Loucy (cell line): ENCODE results near the gene GPR137.

Source experiments
- H2AFZ ChIP-seq: fragments of 200-600 bp; sonication (generic); 2 replicates; pipeline ENCODE4 v1.6.0; 2016; ENCODE audit warnings: antibody characterized with exemption, mild to moderate bottlenecking, low read length, moderate library complexity
- H3F3A ChIP-seq: fragments of 200-600 bp; 2 replicates; pipeline ENCODE4 v1.6.0; 2016; ENCODE audit warnings: antibody characterized with exemption, low read depth, mild to moderate bottlenecking
- H3K27me3 ChIP-seq: fragments of 200-600 bp; sonication (generic); 2 replicates; pipeline ENCODE4 v1.6.1; 2014; ENCODE audit warnings: low read length, mild to moderate bottlenecking; ENCODE audit not compliant: insufficient read depth, poor library complexity, severe bottlenecking
- H3K36me3 ChIP-seq: fragments of 200-600 bp; sonication (generic); 2 replicates; pipeline ENCODE4 v1.6.1; 2016; ENCODE audit warnings: low read length; ENCODE audit not compliant: insufficient read depth
- H3K4me1 ChIP-seq: fragments of 200-600 bp; sonication (generic); 2 replicates; pipeline ENCODE4 v1.5.1; 2014; ENCODE audit warnings: low read length, mild to moderate bottlenecking; ENCODE audit not compliant: insufficient read depth, poor library complexity, severe bottlenecking
- H3K4me2 ChIP-seq: fragments of 200-600 bp; sonication (generic); 2 replicates; pipeline ENCODE4 v1.6.0; 2014; ENCODE audit warnings: antibody characterized with exemption, low read length, low read depth, mild to moderate bottlenecking; ENCODE audit not compliant: poor library complexity, severe bottlenecking
- H3K4me3 ChIP-seq: fragments of 200-600 bp; sonication (generic); 2 replicates; pipeline ENCODE4 v1.5.1; 2014; ENCODE audit warnings: low read length, mild to moderate bottlenecking, mixed read lengths; ENCODE audit not compliant: poor library complexity, severe bottlenecking
- H3K79me2 ChIP-seq: fragments of 200-600 bp; sonication (generic); 2 replicates; pipeline ENCODE4 v1.6.1; 2014; ENCODE audit warnings: low read length; ENCODE audit not compliant: insufficient read depth
- H3K9ac ChIP-seq: fragments of 200-600 bp; sonication (generic); 2 replicates; pipeline ENCODE4 v1.6.0; 2014; ENCODE audit warnings: mild to moderate bottlenecking, low read depth, low read length, moderate library complexity; ENCODE audit not compliant: poor library complexity, severe bottlenecking
- H3K9me2 ChIP-seq: fragments of 200-600 bp; sonication (generic); replicated peaks from 2 replicates; pipeline ENCODE4 v1.6.1; 2016; ENCODE audit warnings: low read depth, low read length, mixed read lengths
- H3K9me3 ChIP-seq: fragments of 200-600 bp; sonication (generic); 2 replicates; pipeline ENCODE4 v1.6.1; 2014; ENCODE audit warnings: mild to moderate bottlenecking, antibody characterized with exemption, low read length, low read depth; ENCODE audit not compliant: insufficient read depth
- H4K20me1 ChIP-seq: fragments of 200-600 bp; sonication (generic); 2 replicates; pipeline ENCODE4 v1.6.0; 2014; ENCODE audit warnings: antibody characterized with exemption, low read length, mild to moderate bottlenecking; ENCODE audit not compliant: insufficient read depth, poor library complexity, severe bottlenecking
- EZH2phosphoT487 ChIP-seq: fragments of 200-600 bp; IDR thresholded peaks from 2 replicates; pipeline ENCODE4 v1.6.1; 2018; ENCODE audit warnings: antibody characterized with exemption, mild to moderate bottlenecking, moderate library complexity, borderline replicate concordance
- TF ChIP-seq, protein P1 (sequence below): fragments of 200-600 bp; sonication (generic); conservative IDR thresholded peaks from 2 replicates; pipeline ENCODE4 v1.5.1; 2014; ENCODE audit warnings: mild to moderate bottlenecking, antibody characterized with exemption, low read length

GPR137 gene

DNA sequence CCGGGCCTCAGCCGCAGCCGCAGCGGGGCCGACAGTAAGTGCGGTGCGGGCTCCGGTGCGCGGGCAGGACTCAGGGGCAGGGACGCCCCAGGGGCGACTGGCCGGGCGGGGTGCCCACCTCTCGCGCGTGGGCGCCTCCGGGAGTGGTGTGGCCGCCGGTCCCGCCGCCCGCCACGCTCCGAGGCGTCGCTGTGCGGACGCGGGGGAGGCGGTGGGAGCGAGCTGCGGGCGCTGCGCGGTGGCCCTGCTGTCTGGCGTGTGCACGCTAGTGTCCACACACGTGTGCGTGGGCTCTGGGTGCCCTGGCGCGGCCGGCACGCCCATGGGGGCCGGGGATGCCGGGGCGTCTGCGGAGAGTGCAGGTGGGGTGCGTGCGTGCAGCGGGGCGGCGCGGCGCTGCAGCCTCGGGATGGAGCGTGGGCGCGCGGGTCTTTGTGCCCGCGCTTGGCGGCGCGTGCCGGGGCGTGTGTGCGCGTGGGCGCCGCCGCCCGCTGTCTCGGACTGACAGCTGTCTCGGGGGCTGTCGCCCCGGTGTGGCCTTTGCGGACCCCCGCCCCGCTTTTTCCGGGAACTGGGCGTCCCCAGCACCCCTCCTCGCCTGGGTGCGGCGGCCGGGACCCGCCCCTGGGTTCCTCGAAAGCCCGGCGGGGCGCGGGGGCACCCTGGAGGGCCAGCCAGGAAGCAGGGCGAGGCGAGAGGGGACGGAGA lies 6.3 kb downstream of the GPR137 start:
- TF ChIP-seq, protein P1, sequence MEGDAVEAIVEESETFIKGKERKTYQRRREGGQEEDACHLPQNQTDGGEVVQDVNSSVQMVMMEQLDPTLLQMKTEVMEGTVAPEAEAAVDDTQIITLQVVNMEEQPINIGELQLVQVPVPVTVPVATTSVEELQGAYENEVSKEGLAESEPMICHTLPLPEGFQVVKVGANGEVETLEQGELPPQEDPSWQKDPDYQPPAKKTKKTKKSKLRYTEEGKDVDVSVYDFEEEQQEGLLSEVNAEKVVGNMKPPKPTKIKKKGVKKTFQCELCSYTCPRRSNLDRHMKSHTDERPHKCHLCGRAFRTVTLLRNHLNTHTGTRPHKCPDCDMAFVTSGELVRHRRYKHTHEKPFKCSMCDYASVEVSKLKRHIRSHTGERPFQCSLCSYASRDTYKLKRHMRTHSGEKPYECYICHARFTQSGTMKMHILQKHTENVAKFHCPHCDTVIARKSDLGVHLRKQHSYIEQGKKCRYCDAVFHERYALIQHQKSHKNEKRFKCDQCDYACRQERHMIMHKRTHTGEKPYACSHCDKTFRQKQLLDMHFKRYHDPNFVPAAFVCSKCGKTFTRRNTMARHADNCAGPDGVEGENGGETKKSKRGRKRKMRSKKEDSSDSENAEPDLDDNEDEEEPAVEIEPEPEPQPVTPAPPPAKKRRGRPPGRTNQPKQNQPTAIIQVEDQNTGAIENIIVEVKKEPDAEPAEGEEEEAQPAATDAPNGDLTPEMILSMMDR = no peak
- TF ChIP-seq EZH2phosphoT487 = no peak
- no peaks in the 10 kb centered on the region for H3K36me3 ChIP-seq
- no peaks in the 10 kb centered on the region for H4K20me1 ChIP-seq
- H3K9me3 ChIP-seq = no peaks in the 10 kb centered on the region
- H3F3A ChIP-seq = no peaks in the 10 kb centered on the region
- no peak overlapping the region for H3K4me3 ChIP-seq
- H3K79me2 ChIP-seq = peaks cover under 1% of the 10 kb centered on the region; the same call in 1 of the 2 replicates
- no peak overlapping the region for H3K9ac ChIP-seq
- no peaks in the 10 kb centered on the region for H3K4me1 ChIP-seq
- H2AFZ ChIP-seq = no peak overlapping the region
- no peaks in the 10 kb centered on the region for H3K27me3 ChIP-seq
- H3K9me2 ChIP-seq = no peaks in the 10 kb centered on the region
- no peak overlapping the region for H3K4me2 ChIP-seq

DNA sequence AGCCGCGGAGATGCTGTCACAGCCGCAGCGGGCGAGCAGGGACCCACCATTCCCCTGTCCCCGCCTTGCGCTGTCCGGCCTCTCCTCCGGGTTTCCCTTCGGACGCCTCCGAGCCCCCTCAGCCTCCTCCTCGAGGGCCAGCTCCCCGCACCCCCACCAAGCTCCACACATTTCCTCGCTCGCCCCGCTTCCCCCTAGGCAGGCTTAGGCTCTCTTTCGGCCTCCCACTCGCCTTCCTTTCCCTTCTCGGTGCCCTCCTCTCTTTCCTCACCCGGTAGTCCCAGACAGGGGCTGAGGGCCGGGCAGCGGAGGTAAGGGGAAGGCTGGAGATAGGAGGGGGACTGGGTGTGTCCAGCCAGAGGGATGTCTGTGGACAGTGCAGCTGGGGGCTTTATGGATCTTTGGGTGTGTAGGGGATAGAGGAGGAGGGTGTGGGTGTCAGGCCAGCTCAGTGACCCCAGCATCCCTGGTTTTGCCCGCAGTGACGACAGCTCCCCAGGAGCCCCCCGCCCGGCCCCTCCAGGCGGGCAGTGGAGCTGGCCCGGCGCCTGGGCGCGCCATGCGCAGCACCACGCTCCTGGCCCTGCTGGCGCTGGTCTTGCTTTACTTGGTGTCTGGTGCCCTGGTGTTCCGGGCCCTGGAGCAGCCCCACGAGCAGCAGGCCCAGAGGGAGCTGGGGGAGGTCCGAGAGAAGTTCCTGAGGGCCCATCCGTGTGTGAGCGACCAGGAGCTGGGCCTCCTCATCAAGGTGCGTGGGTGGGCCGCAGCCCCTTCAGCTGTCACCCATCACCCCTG lies 7.0 kb downstream of the GPR137 start:
- no peaks in the 10 kb centered on the region for H3K79me2 ChIP-seq
- TF ChIP-seq EZH2phosphoT487 = no peak
- TF ChIP-seq, protein P1 = no peak
- H3F3A ChIP-seq = no peaks in the 10 kb centered on the region
- H3K27me3 ChIP-seq = no peaks in the 10 kb centered on the region
- H3K4me2 ChIP-seq = no peak overlapping the region
- H3K4me3 ChIP-seq = no peak overlapping the region
- no peak overlapping the region for H2AFZ ChIP-seq
- H3K9ac ChIP-seq = no peak overlapping the region
- H3K9me2 ChIP-seq = no peaks in the 10 kb centered on the region
- no peaks in the 10 kb centered on the region for H3K9me3 ChIP-seq
- H3K4me1 ChIP-seq = no peaks in the 10 kb centered on the region
- H3K36me3 ChIP-seq = no peaks in the 10 kb centered on the region
- H4K20me1 ChIP-seq = no peaks in the 10 kb centered on the region

DNA sequence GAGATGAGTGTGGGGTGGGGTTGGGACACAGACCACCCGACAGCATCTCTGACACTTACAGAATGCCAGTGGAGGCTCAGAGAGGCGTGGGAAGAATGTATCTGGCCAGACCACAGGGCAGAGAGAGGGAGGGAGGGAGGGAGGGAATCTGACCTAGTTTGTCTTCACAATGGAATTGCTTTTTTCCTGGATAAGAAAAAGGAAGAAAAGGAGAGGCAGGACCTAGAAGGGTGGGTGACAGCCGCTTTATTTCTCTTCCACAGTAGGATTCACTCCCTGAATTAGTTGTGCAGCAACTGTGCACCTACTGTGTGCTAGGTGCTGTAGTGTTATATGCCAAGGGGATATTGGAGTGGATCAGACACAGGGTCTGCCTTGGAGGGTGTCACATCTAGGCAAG lies 9.1 kb downstream of the GPR137 start:
- Histone ChIP-seq H2AFZ (no peak overlapping the region), H3F3A (no peaks in the 10 kb centered on the region), H3K27me3 (peaks cover 1% of the 10 kb centered on the region), H4K20me1 (no peaks in the 10 kb centered on the region), H3K4me3 (no peak overlapping the region), H3K9me3 (no peaks in the 10 kb centered on the region), H3K36me3 (no peaks in the 10 kb centered on the region), H3K4me1 (no peaks in the 10 kb centered on the region), H3K4me2 (no peak overlapping the region), H3K9ac (no peak overlapping the region), H3K9me2 (no peaks in the 10 kb centered on the region), H3K79me2 (no peaks in the 10 kb centered on the region)
- TF ChIP-seq EZH2phosphoT487 = no peak
- TF ChIP-seq, protein P1 = no peak
